ENCODE data around the gene OSBPL6.

- no peak for TF ChIP-seq PBX3 (CRISPR knock-in tag; IDR thresholded peaks at IDR 0.05)
- TF ChIP-seq KLF7 (tag by site-specific recombination; IDR thresholded peaks at IDR 0.05; ENCODE audit: borderline replicate concordance) = no peak
- no peak for TF ChIP-seq CTCF (tag by site-specific recombination; IDR thresholded peaks at IDR 0.05)
- TF ChIP-seq ZNF670 (tag by site-specific recombination; IDR thresholded peaks at IDR 0.05; ENCODE audit: low read depth) = no peak
- TF ChIP-seq ZNF514 (tag by site-specific recombination; IDR thresholded peaks at IDR 0.05) = no peak
- no peak for TF ChIP-seq ZNF362 (tag by site-specific recombination; IDR thresholded peaks at IDR 0.05)
These were observed 50.5 kb downstream of the OSBPL6 start for GRCh38 chr2:178244777-178245176.

All from HEK293 (cell line).